ENCODE measurements around the gene SPAG16. TPM values are rescaled to one million over a fixed set of nuclear protein-coding genes. Genes with fewer than 3 reads are reported as not detected.

SPAG16 gene
- 22.3 and 26.5 TPM in 2 replicates for total RNA-seq (2016; rRNA removed; fragmentation: Illumina TruSeq; extraction: Trizol)
- total RNA-seq (2016; cell fraction: cytosol; rRNA removed; fragmentation: Illumina TruSeq; extraction: Trizol; ENCODE audit: low read depth) = 123 and 142 TPM in 2 replicates
- total RNA-seq (2016; cell fraction: insoluble cytoplasmic fraction; rRNA removed; fragmentation: Illumina TruSeq; extraction: Trizol) = 24.8 and 24.9 TPM in 2 replicates
- 41.1 and 45.7 TPM in 2 replicates for total RNA-seq (2016; cell fraction: membrane; rRNA removed; fragmentation: Illumina TruSeq; extraction: Trizol)
- total RNA-seq (2016; cell fraction: nucleus; rRNA removed; fragmentation: Illumina TruSeq; extraction: Trizol) = 21.2 and 24.6 TPM in 2 replicates
- 7.6 and 9.6 TPM in 2 replicates for polyA plus RNA-seq (2011; rRNA removed)
- polyA plus RNA-seq (2011; cell fraction: cytosol; rRNA removed) = 8.1 and 9.2 TPM in 2 replicates
- polyA plus RNA-seq (2011; cell fraction: nucleus; rRNA removed) = 4.7 and 6.1 TPM in 2 replicates
- 10.5 and 15.9 TPM in 2 replicates for polyA plus RNA-seq (2012)
- 7.2 and 9.7 TPM in 2 replicates for polyA plus RNA-seq (2016; cell fraction: cytosol; fragmentation: Illumina TruSeq; extraction: Trizol; ENCODE audit: low read depth)
- 25.7 and 30.8 TPM in 2 replicates for polyA plus RNA-seq (2016; cell fraction: insoluble cytoplasmic fraction; fragmentation: Illumina TruSeq; extraction: Trizol; ENCODE audit: low read depth)
- 11.7 and 12.5 TPM in 2 replicates for polyA plus RNA-seq (2016; cell fraction: membrane; fragmentation: Illumina TruSeq; extraction: Trizol; ENCODE audit: low read depth)
- 23.4 and 24.3 TPM in 2 replicates for polyA plus RNA-seq (2016; cell fraction: nucleus; fragmentation: Illumina TruSeq; extraction: Trizol; ENCODE audit: insufficient read depth, low read depth)
- 1.3 and 3.1 TPM in 2 replicates for polyA minus RNA-seq (2011; rRNA and poly(A)+ RNA removed; ENCODE audit: low replicate concordance)
- 10.3 and 11.1 TPM in 2 replicates for polyA minus RNA-seq (2011; cell fraction: cytosol; rRNA and poly(A)+ RNA removed)
- polyA minus RNA-seq (2011; cell fraction: nucleus; rRNA and poly(A)+ RNA removed) = 21.1 and 29.0 TPM in 2 replicates
- Bru-seq, nascent RNA = percentile 36 among the genes with signal in this experiment
- percentile 33 among the genes with signal in this experiment for BruChase-seq, experiment 1, labeled RNA remaining after a 6-hour chase
- BruChase-seq, experiment 2, labeled RNA remaining after a 2-hour chase = percentile 42 among the genes with signal in this experiment
- long read RNA-seq, experiment 1, transcript SPAG16-207 (5 exons, 1,250 nt) = major isoform, 25 of 28 reads
- long read RNA-seq, experiment 1, partial matches to known transcripts = 1 of 28 reads
- long read RNA-seq, experiment 1, other reads (novel, unspliced or antisense) = 2 of 28 reads
- long read RNA-seq, experiment 2, transcript SPAG16-207 (5 exons, 1,250 nt) = major isoform, 7 of 12 reads
- long read RNA-seq, experiment 2, partial matches to known transcripts = 0 of 12 reads
- long read RNA-seq, experiment 2, other reads (novel, unspliced or antisense) = 5 of 12 reads

GRCh38 chr2:213284105-213285090 lies at the start of gene SPAG16:
Gene SPAG16, plus strand, starts transcription at chr2:213284464.
- ATAC-seq (peak; percentile 99), FAIRE-seq (peak; percentile 92), DNase-seq (ENCODE audit: low spot score) (peak; percentile 99)
- Histone ChIP-seq H3K27me3 (ENCODE audit: control insufficient read depth in 1 of 2, insufficient read depth in 2 of 2, low read length in 2 of 2) (no peaks in the 10 kb centered on the region; a peak in 1 of 5 replicates), H2AFZ (ENCODE audit: low read length) (peak within 1 kb of the TSS; percentile 86), H3K4me3 (replicated peaks in 1 of 3; ENCODE audit: insufficient read depth in 1 of 3, low read depth in 2 of 3, low read length in 3 of 3) (peak within 1 kb of the TSS; percentile 76 to 87 (median 83)), H3K9me3 (ENCODE audit: low read length) (no peaks in the 10 kb centered on the region), H4K20me1 (ENCODE audit: insufficient read depth, low read length) (no peaks in the 10 kb centered on the region), H3K27ac (ENCODE audit: extremely low read length, insufficient read depth, low read length) (peak within 1 kb of the TSS; percentile 68), H3K4me1 (ENCODE audit: insufficient read depth, low read length) (peaks cover 31% of the 10 kb centered on the region), H3K36me3 (replicated peaks in 1 of 2; ENCODE audit: control insufficient read depth in 1 of 2, insufficient read depth in 2 of 2, low read length in 2 of 2) (no peaks in the 10 kb centered on the region), H3K4me2 (ENCODE audit: low read depth, low read length) (peak within 1 kb of the TSS; percentile 88), H3K9ac (ENCODE audit: insufficient read depth, low read depth, low read length) (peak within 1 kb of the TSS; percentile 80), H3K79me2 (ENCODE audit: insufficient read depth, low read length) (peaks cover 4% of the 10 kb centered on the region)
- intact Hi-C loops (cut with micrococcal nuclease; ENCODE audit: unreplicated experiment) (loop anchor here (1.0 kb wide), 2 partner anchors 45 to 133 kb away; partner anchors contain the start of gene IKZF2), in situ Hi-C loops (cut with HindIII; ENCODE audit: extremely low pct_ligation_motif_present, low pct_unique_long_range_greater_than_20kb) (no loop called here)
- TSS peak; percentile 63 for BruUV-seq (replicated peaks)
- 1% methylated on average over 45 of the region's 59 CpGs for WGBS (ENCODE audit: low lambda C conversion rate)
- POLR2A ChIA-PET = interaction anchor here (0.8 to 1.8 kb wide), 8 partner anchors 9 to 133 kb away, joined by 3 to 8 read pairs (median 4); partner anchors contain the start of gene IKZF2
- CTCF ChIA-PET (ENCODE audit: low intra/inter-chr PET ratio, low total read pairs) = no interaction called here
- 0 out of 2 replicates have a peak, but pooled peaks have one; percentile 63 for TF ChIP-seq ZNF660 (CRISPR knock-in tag; IDR thresholded peaks at IDR 0.05; ENCODE audit: borderline replicate concordance, low read depth)
- peak; percentile 58 for TF ChIP-seq HNRNPH1 (optimal IDR thresholded peaks at IDR 0.05; ENCODE audit: low read depth, low read length)
- TF ChIP-seq GATA4 (IDR thresholded peaks at IDR 0.05; ENCODE audit: borderline replicate concordance, low read depth) = no peak
- peak; percentile 55; the same call in 1 of the 2 replicates for TF ChIP-seq GZF1 (CRISPR knock-in tag; IDR thresholded peaks at IDR 0.05)
- TF ChIP-seq SRSF1 (optimal IDR thresholded peaks at IDR 0.05; ENCODE audit: low read depth, low read length) = peak; percentile 81
- TF ChIP-seq JUNB (CRISPR knock-in tag; IDR thresholded peaks at IDR 0.05; ENCODE audit: borderline replicate concordance) = no peak
- TF ChIP-seq PHF8 (CRISPR knock-in tag; IDR thresholded peaks at IDR 0.05) = peak; percentile 100
- peak; percentile 97 for TF ChIP-seq DNMT1 (CRISPR knock-in tag; IDR thresholded peaks at IDR 0.05)
- no peak for TF ChIP-seq AHDC1 (CRISPR knock-in tag; IDR thresholded peaks at IDR 0.05; ENCODE audit: borderline replicate concordance)
- 0 out of 2 replicates have a peak, but pooled peaks have one; percentile 72 for TF ChIP-seq ZNF264 (CRISPR knock-in tag; IDR thresholded peaks at IDR 0.05)
- TF ChIP-seq ZBTB38 (CRISPR knock-in tag; IDR thresholded peaks at IDR 0.05) = peak; percentile 88
